Muscle of arm (tissue), 12 donors: ENCODE measurements around the gene HIGD2B. TPM values are rescaled to one million over a fixed set of nuclear protein-coding genes. Genes with fewer than 3 reads are reported as not detected.

Experiments
- polyA plus RNA-seq, 12 donors: library from polyadenylated mRNA; unstranded; fragments of 120-200 nt; gene quantifications; one replicate each; pipeline ENCODE4 v1.2.1, GENCODE V29; 2013; ENCODE audit not compliant: insufficient read length in 12 of 12

HIGD2B gene
- polyA plus RNA-seq, 12 donors, result not detected

Other genes starting within 250 kb of the HIGD2B start
- gene ARIH1, start 211.9 kb downstream of the HIGD2B start, polyA plus RNA-seq, result 100 to 1,000 TPM in 11 of 12 donors, not detected in 1; 113 to 158 (median 147) TPM
- gene GOLGA6B, start 31.5 kb downstream of the HIGD2B start, polyA plus RNA-seq, result under 1 TPM in 3 of 12 donors, not detected in 9; 0.09 to 0.51 (median 0.27) TPM
- gene BBS4, start within 50 bp of the HIGD2B start, polyA plus RNA-seq, result 10 to 100 TPM in 11 of 12 donors, not detected in 1; 17.5 to 37.0 (median 23.1) TPM
- gene ADPGK, start 97.6 kb upstream of the HIGD2B start, polyA plus RNA-seq, result 10 to 100 TPM in 11 of 12 donors, not detected in 1; 27.1 to 50.3 (median 35.2) TPM